Calu3 (cell line): ENCODE data around the gene NOP16. TPM values are rescaled to one million over a fixed set of nuclear protein-coding genes. Genes with fewer than 3 reads are reported as not detected.

ENCODE experiments used
- BruUV-seq: library from RNA; stranded (reverse); fragments of 400-500 nt; replicated peaks from 2 replicates; lab custom pipeline; 2021; lab: Mats Ljungman, UMichigan
- CTCF ChIA-PET: fragments of 300-600 bp; sonication (Branson Sonifier 250); formaldehyde crosslinking; loops from one replicate; lab custom pipeline; 2022; ENCODE audit warnings: antibody characterized with exemption; lab: Charles Lee
- DNase-seq: peaks from one replicate; pipeline ENCODE4 v3.0.0; 2022
- H3K27ac Mint-ChIP-seq: one replicate; pipeline ENCODE4 v1.8.0; 2022; ENCODE audit warnings: mixed read lengths; ENCODE audit not compliant: unreplicated experiment
- H3K27me3 Mint-ChIP-seq: one replicate; pipeline ENCODE4 v1.8.0; 2022; ENCODE audit warnings: mixed read lengths; ENCODE audit not compliant: unreplicated experiment
- H3K36me3 Mint-ChIP-seq: one replicate; pipeline ENCODE4 v1.8.0; 2022; ENCODE audit warnings: mild to moderate bottlenecking, moderate library complexity, mixed read lengths; ENCODE audit not compliant: insufficient read depth, unreplicated experiment
- H3K4me1 Mint-ChIP-seq: one replicate; pipeline ENCODE4 v1.8.0; 2022; ENCODE audit warnings: mild to moderate bottlenecking, low read depth, mixed read lengths; ENCODE audit not compliant: unreplicated experiment
- H3K4me3 Mint-ChIP-seq: one replicate; pipeline ENCODE4 v1.8.0; 2022; ENCODE audit warnings: mild to moderate bottlenecking, low read depth, moderate library complexity, mixed read lengths; ENCODE audit not compliant: unreplicated experiment
- H3K9me3 Mint-ChIP-seq: one replicate; pipeline ENCODE4 v1.8.0; 2022; ENCODE audit warnings: low read depth, mixed read lengths; ENCODE audit not compliant: unreplicated experiment
- CTCF ChIP-seq: fragments of 200-600 bp; IDR thresholded peaks from one replicate; pipeline ENCODE4 v1.8.0; 2022; ENCODE audit warnings: antibody characterized with exemption; ENCODE audit not compliant: unreplicated experiment
- intact Hi-C: fragments of 100-400 bp; cut with micrococcal nuclease; formaldehyde crosslinking; loops from one replicate; pipeline ENCODE4 v1.10.0; 2022; ENCODE audit not compliant: unreplicated experiment
- total RNA-seq: library from RNA; stranded (reverse); gene quantifications from 2 replicates; pipeline ENCODE4 v1.2.3, GENCODE V29; 2022

The NOP16 gene
- total RNA-seq, 1 experiment from 2014 or later = 84.5 TPM

- H3K36me3 Mint-ChIP-seq = peaks cover 8% of the 10 kb centered on the region
- no peak for TF ChIP-seq CTCF
- CTCF ChIA-PET = interaction anchor here (0.6 kb wide), 1 partner anchor 1164 kb away, joined by 4 read pairs; no protein-coding TSS in a partner anchor
- H3K4me3 Mint-ChIP-seq = no peak overlapping the region
- no peak for DNase-seq
- no peaks in the 10 kb centered on the region for H3K27me3 Mint-ChIP-seq
- H3K27ac Mint-ChIP-seq = no peak overlapping the region
- BruUV-seq = no TSS peak
- no peaks in the 10 kb centered on the region for H3K9me3 Mint-ChIP-seq
- no peaks in the 10 kb centered on the region for H3K4me1 Mint-ChIP-seq
- intact Hi-C loops = no loop called here
These were observed 45.5 kb downstream of the NOP16 start for GRCh38 chr5:176342766-176343458.

- TF ChIP-seq CTCF = no peak
- no TSS peak for BruUV-seq
- Mint-ChIP-seq H3K27me3 (no peaks in the 10 kb centered on the region), H3K27ac (no peak overlapping the region), H3K4me1 (no peaks in the 10 kb centered on the region), H3K9me3 (no peaks in the 10 kb centered on the region), H3K36me3 (peaks cover 5% of the 10 kb centered on the region), H3K4me3 (no peak overlapping the region)
- DNase-seq = no peak
- CTCF ChIA-PET = no interaction called here
- intact Hi-C loops = no loop called here
These were observed 46.3 kb downstream of the NOP16 start for GRCh38 chr5:176342158-176342483.

GRCh38 chr5:176341325-176342157 is 46.9 kb downstream of the NOP16 start:
- intact Hi-C loops = no loop called here
- Mint-ChIP-seq H3K9me3 (no peaks in the 10 kb centered on the region), H3K36me3 (peaks cover 5% of the 10 kb centered on the region), H3K27ac (no peak overlapping the region), H3K4me1 (no peaks in the 10 kb centered on the region), H3K4me3 (no peak overlapping the region), H3K27me3 (no peaks in the 10 kb centered on the region)
- no peak for TF ChIP-seq CTCF
- DNase-seq = no peak
- CTCF ChIA-PET = no interaction called here
- BruUV-seq = no TSS peak

GRCh38 chr5:176339304-176339703 is 49.1 kb downstream of the NOP16 start:
- Mint-ChIP-seq H3K36me3 (no peaks in the 10 kb centered on the region), H3K27me3 (no peaks in the 10 kb centered on the region), H3K4me3 (no peak overlapping the region), H3K9me3 (no peaks in the 10 kb centered on the region), H3K27ac (no peak overlapping the region), H3K4me1 (no peaks in the 10 kb centered on the region)
- intact Hi-C loops = no loop called here
- DNase-seq = no peak
- CTCF ChIA-PET = no interaction called here
- no TSS peak for BruUV-seq
- TF ChIP-seq CTCF = no peak
